NCI-H774 (cell line): Measurements from ENCODE around the gene FIGNL1.
"Not testable (repeated sequence)": the region's sequence is repeated elsewhere in the genome, so short reads cannot be mapped to it uniquely, and the experiment has no call there.

Experiments
- DNase-seq: peaks from one replicate; lab custom pipeline; 2025; lab: John Stamatoyannopoulos, UW

Gene FIGNL1

DNA sequence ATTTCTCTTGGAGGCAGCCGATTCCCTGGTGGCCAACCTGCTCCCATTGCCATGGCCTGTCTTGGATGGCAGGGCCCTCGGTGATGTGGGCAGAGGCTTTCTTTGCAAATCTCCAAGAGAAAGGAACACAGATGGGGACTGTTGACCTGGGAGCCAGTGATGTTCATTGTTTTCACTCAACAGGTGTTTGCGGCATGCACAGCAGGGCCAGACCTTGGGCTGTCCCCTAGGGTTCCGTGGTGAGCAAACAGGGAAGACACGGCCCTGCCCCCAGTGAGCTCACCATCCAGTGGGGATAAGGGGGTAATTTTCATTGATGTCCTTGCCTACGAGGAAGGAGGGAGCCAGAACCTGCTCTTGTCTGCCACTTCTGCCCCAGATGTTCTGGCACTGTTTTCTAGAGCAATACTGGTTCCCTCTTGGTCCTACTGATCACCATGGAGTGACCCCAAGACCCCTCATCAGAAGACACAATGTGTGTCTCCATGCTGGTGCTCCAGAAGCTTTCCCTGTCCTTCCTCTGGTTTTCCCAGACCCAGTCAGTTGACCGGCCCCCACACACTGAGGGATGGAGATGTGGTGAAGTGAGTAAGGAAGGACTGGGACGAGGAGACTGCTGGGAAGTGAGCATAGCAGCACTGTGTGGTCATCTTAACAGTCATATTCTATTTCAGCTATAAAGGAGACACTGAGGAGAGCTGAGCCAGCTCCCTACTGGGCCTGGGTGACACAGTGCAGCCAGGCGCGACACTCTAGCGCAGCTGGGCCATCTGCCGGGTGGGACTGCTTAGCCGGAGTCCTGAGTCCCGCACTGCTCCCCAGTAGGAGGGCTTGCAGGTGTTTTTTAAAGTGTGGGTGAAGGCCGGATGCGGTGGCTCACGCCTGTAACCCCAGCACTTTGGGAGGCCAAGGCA is 20.4 kb upstream of the FIGNL1 start:
- no peak for DNase-seq

DNA sequence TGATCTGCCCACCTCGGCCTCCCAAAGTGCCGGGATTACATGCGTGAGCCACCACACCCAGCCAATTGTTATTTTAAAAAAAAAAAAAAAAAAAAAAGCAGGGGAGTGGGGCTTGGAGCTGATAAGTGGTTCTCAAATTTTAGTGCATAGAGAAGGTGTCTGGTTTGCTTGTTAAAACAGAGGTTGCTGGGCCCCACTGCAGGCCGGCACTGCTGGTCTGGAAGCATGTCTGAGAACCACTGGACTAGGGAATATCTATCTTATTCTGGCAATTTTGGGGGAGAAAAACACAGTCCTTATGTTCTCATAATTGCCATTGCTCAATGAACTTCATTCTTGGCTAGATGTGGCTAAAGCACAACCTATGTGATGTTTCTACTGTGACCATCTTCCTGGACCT is 19.0 kb upstream of the FIGNL1 start:
- DNase-seq = no peak

DNA sequence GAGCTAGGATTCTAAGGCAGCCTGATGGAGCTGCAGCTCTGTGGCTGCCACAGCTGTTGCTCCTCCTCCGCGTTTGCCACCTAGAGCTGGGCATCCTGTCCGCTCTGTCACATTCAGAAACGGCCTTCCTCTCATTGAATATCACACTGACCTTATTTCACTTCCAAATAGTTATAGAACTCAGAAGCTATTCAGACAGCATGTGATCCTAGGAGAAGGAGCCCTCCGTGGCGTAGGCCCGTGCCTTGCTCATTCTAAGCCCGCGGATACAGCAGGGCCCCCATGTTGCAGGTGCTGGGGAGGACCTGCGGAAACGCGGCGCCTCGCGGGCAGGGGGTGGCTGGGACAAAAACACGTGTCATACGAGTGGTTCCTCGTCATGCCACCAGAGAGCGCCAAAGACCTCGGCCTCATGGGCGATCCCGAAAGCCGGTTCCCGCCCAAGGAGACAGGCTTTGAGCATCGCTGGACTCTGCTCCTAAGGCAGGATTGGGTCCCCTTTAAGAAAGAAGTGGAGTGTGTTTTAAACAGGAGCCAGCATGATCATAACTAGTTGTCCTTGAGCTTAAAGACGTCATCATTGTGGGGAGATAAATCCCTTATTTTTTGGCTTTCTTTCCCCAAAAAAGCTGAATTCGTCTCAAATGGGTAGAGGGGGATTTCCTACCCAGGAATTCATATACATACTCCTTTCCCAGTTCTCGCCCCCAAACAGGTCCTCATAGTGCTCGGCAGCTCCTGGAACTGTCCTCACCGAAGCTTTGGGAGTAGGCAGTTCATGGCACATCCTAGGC is 17.9 kb upstream of the FIGNL1 start:
- no peak for DNase-seq

DNA sequence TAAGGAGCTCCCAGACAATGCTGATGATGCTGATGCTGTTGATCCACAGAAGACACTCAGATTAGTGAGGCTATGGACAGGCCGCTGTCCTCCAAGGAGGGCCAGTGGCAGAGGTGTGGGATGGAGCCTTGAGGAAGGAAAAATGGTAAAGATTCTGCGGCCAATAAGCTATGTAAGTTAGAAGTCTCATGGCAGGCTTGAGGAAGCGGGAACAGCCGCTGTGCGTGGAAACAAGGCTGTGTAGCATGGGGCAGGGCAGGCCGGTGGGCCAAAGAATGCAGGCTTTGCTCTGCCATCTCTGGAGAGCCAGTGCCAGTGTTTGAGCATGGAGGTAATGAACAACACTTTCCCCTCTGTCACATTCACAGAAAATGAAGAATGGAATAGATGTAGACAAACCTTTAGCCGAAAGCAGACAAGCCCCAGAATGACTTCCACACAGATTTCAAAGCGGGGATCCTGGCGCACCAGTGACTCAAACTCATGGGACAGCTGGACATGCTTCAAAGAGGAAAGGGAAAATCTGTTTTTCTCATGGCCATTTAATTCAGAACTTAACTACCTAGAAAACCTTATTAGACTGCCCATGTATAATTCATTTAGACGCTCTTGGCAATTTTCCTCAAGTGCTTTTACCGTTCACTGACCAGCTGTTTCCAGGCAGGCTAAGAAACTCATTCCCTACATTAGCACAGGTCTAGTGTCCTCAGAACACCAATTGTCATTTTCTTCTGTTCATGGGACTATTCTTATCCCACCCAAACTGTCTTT is 16.9 kb upstream of the FIGNL1 start:
- no peak for DNase-seq

DNA sequence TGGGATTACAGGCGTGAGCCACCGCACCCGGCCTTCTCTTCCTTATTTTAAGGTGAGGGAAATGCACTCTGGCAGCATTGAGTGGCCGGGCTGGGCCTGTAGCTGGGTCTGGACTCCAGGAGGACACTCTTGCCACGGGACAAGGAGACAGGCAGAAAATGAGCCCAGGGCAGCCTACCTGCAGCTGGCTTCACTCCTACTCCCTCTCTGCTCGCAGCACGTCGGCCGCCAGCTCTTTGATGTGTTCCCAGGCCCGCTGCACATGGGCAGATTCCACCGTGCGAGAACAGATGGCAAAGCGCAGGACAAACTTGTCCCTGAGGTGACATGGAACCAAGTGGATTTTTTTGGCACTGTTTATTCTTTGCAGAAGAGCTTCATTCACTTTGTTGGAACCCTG is 12.9 kb upstream of the FIGNL1 start:
- DNase-seq = no peak

DNA sequence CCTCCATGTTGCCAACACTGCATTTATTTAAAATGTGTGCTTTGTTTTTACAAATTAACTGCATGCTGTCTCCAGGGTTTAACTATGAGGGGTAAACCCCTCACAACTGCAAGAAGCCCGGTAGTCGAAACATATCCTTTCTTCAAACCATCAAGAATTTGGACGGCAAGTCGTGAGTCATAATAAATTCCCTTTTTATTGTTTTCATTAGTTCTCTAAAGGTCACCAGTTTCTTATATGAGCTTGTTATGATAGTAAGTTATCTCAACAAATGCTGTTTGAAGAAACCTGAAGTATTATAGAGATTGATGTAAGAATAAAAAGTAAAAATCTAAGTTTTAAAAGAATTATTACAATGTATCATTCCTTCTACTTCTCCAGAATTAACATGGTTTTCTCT is 12.2 kb upstream of the FIGNL1 start:
- no peak for DNase-seq

DNA sequence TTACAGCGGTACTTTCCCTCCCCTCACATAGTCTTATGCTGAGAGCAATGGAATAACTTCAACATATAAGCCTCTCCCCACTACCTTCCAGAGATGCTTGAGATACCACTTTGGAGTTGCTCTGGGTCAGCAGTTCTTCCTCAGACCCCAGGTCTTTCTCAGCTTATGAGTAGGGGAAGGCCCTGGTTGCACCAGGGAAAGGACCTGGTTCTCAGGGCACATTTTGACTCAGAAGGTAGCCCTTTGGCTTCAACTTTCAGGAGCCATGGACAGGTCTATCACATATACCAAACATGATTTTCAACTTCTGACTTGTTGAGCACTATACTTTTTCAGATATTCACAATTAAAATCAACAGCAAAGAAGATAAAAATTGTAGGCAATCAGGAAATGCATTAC is 11.5 kb upstream of the FIGNL1 start:
- DNase-seq = no peak

DNA sequence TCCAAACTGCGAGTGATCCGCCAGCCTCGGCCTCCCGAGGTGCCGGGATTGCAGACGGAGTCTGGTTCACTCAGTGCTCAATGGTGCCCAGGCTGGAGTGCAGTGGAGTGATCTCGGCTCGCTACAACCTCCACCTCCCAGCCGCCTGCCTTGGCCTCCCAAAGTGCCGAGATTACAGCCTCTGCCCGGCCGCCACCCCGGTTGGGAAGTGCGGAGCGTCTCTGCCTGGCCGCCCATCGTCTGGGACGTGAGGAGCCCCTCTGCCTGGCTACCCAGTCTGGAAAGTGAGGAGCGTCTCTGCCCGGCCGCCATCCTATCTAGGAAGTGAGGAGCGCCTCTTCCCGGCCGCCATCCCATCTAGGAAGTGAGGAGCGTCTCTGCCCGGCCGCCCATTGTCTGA is 9.0 kb upstream of the FIGNL1 start:
- DNase-seq = not testable (repeated sequence)

DNA sequence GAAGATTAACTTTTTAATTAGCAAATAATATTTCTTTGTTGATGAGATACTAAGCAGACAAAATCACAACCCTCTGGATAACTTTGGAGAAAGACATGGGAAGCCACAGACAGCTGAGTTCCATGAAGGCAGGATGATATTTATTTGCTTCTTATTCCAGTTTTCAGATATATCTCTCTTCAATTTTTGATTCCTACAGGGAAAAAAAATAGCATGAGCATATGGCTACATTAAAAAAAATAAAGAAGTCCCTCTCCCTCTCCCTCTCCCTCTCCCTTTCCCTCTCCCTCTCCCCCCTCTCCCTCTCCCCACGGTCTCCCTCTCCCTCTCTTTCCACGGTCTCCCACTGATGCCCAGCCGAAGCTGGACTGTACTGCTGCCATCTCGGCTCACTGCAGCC is 8.5 kb upstream of the FIGNL1 start:
- DNase-seq = not testable (repeated sequence)

DNA sequence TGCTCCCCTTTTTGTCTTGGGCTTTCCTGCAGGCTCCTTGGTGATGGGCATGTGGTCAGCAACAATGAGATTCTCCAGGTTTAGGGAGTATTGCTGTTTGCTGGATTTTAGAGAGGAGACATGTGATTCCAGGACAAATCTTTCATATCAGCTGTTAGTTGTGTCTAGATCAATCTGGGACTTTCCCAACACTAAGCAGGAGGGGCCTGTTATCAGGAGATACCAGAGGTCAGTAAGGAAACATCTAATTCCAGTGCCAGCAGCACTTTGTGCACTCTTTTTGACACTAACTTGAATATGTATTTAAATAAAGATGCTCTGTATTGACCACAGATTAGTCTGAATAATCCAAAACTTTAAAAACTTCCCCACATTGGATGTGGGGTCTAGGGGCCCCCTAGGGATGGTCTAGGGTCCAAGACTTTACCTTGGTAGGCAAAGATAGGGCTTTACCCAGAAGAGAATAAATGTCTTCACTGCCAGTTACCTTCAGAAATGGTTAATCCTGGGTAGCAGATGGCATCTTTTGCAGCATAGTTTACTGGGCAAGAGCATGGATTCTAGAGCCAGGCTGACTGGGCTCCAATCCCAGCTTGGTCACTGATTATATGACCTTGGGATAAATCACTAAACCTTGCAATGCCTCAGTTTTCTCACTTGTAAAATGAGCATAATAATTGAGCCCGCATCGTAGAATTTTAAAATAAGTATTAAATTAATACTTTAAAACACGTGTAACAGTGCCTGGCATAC is 6.4 kb upstream of the FIGNL1 start:
- no peak for DNase-seq

DNA sequence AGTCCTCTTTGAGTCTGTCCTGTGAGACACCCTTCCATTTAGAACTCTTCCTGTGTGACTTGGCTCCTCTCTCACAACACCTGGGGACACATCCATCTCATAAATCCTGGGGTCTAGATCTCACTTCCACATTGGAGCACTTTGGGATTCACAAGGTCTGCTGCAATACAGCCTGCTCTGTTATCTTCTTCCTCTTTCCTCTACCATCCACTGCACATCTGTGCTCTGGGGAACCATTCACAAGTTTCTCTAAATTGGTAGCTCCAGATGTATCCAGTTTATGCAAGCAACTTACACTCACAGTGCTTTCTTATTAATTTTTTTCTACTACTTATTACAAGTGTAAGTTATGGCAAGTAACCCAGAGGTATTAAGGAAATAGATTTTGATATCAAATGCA is 5.5 kb upstream of the FIGNL1 start:
- no peak for DNase-seq

DNA sequence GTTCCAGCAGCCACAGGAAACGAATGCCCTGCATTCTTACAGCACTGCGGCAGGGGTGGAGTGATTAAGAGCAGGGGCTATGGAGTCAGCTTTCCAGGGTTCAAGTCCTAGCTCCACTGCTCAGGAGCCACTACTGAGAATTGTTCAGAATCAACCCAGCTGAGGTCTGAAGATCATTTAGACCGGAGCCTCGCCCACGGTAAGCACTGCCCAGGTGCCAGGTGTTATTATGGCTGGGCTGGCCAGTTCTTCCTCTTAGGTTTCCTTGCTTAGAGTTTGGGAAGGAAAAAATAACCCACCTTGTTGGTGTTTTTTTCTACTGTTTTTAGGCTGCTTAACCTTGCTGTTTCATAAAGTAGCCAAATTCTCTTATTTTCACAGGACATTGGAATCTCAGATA is 4.8 kb upstream of the FIGNL1 start:
- no peak for DNase-seq

DNA sequence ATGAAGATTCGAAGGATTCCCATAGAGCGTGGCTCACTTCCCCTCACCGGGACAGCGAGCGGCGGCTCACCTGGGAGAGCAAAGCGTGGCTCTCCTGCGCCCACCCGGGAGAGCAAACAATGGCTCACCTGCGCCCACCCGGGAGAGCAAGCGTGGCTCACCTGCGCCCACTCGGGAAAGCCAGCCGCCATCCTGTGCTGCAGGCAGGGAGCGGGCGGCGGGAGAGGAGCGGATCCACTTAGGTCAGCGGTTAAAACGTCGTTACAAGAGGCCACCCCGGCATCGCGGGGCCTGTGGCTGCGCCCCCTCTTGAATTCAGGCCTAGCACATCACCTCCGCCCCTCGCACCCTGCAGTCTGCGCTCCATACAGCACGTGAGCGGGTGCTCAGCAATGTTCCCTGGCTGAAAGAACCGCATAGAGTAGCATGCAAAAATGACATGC is 461 bp upstream of the FIGNL1 start:
- no peak for DNase-seq

DNA sequence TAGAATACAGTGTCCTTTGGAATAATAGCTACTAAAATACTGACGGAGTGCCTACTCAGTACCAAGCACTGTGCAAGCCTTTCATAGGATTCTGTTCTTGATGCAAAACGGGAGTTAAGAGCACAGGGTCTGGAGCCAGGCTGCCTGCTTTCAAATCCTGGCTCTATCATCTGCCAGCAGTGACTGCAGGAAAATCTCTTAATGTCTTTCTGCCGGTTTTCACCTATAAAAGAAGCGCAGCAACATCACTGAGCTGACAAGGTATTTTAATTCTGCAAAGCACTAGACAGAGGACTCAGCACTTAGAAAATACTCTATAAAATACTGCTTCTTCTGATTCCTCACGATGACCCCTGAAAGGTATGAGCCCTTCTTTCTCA is 659 bp downstream of the FIGNL1 start:
- DNase-seq = no peak

DNA sequence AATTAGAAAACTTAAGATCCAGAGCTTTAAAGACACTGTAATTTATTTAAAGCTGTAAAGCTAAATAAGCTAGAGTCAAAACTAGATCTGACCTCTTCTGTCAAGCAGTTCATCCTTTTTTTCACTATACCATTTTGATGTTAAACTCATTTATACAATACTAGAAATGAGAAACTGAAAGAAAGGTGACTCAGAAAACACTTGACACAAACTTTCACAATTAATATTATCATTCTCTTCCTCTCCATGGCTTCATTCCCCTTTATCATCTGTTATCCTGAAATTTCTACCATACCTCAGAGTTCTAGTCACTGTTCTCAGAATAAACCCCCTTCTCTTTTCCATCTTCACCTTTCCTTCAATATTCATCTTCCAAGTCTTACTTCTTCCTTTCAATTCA is 1.3 kb downstream of the FIGNL1 start:
- no peak for DNase-seq

DNA sequence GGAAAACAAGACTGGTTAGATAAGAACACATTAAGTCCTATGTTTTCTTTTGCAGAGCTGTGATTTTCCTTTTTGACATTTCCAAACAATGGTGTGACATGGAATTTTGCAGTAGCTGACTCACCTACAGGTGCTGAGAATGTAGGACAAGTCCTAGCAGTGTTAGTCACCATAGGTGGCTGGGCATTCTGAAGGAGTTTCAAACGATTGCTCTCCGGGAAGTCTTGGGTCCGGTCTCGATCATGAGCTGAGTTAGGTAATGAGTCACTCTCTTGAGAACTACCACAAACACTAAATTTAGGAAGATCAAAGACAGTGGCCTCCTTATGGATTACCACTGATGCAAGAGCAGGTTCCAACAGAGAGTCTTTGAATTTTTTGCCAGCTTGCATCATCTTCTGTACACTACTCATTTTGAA is 3.6 kb downstream of the FIGNL1 start:
- no peak for DNase-seq

DNA sequence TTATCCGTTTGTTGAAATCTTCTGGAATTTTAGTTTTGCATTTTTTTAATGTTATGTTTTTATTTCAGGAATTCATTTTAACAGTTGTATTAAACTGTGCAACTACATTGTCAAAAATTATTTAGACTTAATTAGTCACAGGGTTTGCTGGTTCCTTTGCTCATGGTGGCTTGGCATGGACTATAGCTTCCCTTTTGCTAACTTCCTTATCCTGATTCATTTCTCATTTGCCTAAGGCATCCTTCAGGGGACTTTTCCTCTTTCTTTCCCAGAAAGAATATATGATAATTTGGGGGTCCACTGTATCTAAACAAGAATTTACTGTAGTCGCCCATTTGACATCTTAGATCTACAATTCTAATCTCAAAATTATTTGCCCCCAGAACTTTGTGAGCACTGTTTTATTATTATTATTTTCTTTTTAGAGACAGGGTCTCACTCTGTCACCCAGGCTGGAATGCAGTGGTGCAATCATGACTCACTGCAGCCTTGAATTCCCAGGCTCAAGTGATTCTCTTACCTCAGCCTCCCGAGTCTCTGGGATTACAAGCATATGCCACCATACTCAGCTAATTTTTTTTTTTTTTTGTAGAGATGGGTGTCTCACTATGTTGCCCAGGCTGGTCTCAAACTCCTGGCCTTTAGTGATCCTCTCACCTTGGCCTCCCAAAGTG is 13.9 kb downstream of the FIGNL1 start:
- DNase-seq = no peak

DNA sequence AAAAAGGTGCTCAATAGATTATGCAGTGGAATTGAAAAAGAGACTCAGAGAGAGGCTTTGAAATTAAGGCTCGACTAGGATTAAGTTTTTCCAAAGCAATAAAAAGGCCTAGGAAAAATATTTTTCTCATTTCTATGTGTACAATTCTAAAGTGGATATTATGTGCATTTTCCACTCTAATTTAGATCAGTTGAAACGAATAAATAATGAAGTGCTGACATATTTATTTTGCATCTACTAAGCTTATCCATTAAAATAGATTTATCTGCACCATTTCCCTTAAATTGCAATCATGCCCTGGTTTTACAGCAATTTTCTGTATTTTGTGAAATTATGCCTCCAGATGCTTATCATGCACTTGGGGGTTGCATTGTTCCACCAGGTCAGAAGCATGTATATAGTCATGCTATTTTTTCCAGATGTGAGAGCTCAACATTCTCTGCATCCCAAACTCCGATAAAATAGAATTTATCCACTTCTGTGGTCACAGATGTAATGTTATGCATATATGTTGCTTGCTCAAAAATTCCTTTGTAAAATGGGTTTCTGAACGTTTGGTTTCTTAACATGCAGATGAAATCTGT is 18.3 kb downstream of the FIGNL1 start:
- DNase-seq = no peak

DNA sequence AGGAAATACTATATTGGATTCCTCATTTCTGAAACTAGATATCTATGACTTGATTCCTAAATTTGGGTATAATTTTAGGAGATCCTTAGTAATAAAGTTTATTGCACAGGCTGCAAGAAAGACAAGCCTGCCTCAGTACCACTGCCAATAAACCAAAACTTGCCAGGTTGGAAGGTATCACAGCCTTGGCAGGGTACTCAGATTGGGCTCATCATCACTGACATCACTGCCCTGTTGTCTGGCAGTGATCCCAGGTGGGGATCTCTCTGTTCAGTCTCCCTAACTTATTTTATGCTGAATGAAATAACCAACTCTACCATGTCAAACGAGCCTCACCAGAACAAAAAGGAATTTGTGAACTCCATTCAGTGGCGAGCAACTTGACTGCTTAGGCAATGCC is 18.8 kb downstream of the FIGNL1 start:
- no peak for DNase-seq

DNA sequence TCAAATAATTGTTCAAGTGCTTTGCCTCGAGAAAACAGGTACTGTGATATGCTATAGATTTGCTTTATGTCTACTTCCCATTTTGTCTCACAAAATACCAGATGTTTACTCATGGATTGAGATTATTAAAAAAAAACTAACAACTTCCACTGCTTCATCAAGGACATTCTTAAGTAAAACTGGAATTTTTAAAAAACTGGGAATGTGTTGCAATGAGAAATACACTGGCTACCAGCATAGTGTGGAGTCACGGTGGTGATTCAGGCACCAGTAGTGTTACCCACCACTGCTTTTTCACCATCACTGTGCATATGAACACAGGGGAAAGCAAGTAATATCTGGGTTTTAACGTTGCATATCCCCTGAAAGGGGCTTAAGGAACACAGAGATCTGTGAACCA is 21.2 kb downstream of the FIGNL1 start:
- no peak for DNase-seq

DNA sequence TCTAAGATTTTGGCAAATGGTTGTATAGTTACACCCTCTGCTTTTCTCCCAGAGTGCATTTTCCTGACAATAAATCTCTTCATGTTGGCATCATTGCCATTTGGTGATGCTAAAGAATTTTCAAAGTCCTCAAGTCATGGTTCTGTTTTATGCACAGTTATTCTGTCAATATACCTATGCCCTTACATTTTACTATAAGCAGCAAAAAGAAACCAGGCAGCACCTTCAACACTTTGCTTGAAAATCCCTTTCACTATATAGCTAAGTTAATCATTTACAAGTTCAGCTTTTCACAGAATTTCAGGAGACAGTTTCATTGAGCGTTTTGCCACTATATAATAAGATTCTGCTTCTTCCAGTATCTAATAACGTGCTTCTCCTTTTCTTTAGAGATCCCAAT is 22.6 kb downstream of the FIGNL1 start:
- no peak for DNase-seq
